GM12872 (cell line): ENCODE results near the gene RND3.

ENCODE experiments used
- CTCF ChIP-seq: IDR thresholded peaks from 3 replicates; pipeline ENCODE4 v1.5.1; 2011; ENCODE audit warnings: low read depth, mild to moderate bottlenecking, low read length, moderate library complexity; ENCODE audit not compliant: insufficient read depth

The RND3 gene

DNA sequence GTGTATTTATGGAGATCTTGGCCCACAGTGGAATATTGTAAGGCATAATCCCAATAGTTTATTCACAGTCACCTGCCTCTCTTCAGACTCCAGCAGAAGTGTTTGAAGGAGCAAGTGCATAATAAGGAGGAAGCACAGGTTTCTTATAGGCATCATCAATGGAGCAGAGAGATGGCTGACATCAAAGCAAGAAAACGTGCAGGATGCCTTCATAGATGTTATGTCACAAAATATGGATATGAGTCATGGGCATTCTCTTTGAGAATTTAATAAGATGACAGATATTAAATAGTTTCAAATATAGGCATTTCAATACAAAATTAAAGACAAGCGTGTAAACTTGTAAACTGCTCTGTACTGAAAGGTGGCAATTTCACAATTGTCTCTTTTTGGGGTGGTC is 4.0 kb upstream of the RND3 start:
- TF ChIP-seq CTCF: no peak

DNA sequence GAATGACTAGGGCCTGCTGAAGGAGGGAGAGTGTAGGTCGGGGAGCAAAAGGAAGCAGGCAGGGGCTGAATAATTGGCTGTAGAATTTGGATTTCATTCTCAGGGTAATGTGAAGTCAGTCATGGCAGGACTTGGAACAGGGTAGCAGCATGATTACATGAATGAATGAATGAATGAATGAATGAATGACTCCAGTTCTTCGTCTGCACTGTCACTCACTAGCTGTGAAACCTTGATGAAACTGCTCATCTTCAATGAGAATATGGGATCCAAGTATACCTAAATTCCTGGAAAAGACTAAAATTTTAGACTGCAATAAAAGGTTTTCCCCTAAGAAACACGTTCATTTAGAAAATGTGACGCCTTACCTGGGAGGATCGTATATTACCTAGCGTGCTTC is 3.0 kb upstream of the RND3 start:
- TF ChIP-seq CTCF: no peak

- TF ChIP-seq CTCF: no peak
Measured at GRCh38 chr2:150486539-150487484, 655 bp downstream of the RND3 start.

- TF ChIP-seq CTCF: no peak
Measured at GRCh38 chr2:150485871-150486538, 1.5 kb downstream of the RND3 start.

GRCh38 chr2:150485114-150485870 is 2.2 kb downstream of the RND3 start:
- TF ChIP-seq CTCF: 0 out of 3 replicates have a peak, but pooled peaks have one; percentile 22

- no peak for TF ChIP-seq CTCF
Measured at GRCh38 chr2:150484461-150485021, 2.9 kb downstream of the RND3 start.

GRCh38 chr2:150484006-150484405 is 3.5 kb downstream of the RND3 start:
- TF ChIP-seq CTCF: no peak
